ENCODE data around the gene AKR1C1. TPM values are rescaled to one million over a fixed set of nuclear protein-coding genes. Genes with fewer than 3 reads are reported as not detected.
"Not testable (repeated sequence)": the region's sequence is repeated elsewhere in the genome, so short reads cannot be mapped to it uniquely, and the experiment has no call there.

The AKR1C1 gene
- total and polyA plus RNA-seq, 2 donors (not counting 1 experiment from before 2014, with no cell fraction given) = 118 to 154 TPM

DNA sequence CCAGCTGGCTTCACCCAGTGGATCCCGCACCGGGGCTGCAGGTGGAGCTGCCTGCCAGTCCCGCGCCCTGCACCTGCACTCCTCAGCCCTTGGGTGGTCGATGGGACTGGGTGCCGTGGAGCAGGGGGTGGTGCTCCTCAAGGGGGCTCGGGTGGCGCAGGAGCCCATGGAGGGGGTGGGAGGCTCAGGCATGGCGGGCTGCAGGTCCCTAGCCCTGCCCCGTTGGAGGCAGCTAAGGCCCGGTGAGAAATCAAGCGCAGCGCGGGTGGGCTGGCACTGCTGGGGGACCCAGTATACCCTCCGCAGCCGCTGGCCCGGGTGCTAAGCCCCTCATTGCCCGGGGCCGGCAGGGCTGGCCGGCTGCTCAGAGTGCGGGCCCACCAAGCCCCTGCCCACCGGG lies 69.2 kb downstream of the AKR1C1 start:
- H3K4me2 ChIP-seq (ENCODE audit: extremely low read depth, insufficient read depth, low read length); H3K4me3 ChIP-seq (replicated peaks in 1 of 4; ENCODE audit: control extremely low read depth in 1 of 4, insufficient read depth in 1 of 4, low read depth in 3 of 4, low read length in 4 of 4); H3K27me3 ChIP-seq (ENCODE audit: control insufficient read depth, insufficient read depth, low read length); H3K4me1 ChIP-seq (ENCODE audit: control insufficient read depth, extremely low read depth, insufficient read depth, low read length); H4K20me1 ChIP-seq (ENCODE audit: control insufficient read depth, extremely low read depth, insufficient read depth, low read length); H3K79me2 ChIP-seq (ENCODE audit: control insufficient read depth, insufficient read depth, low read length); H3K27ac ChIP-seq (ENCODE audit: insufficient read depth, low read length); H3K9ac ChIP-seq (ENCODE audit: insufficient read depth, low read length); H3K36me3 ChIP-seq (ENCODE audit: control insufficient read depth, insufficient read depth, low read length); H3K9me3 ChIP-seq (ENCODE audit: control insufficient read depth, insufficient read depth, low read depth, low read length); H2AFZ ChIP-seq (ENCODE audit: low read length); DNase-seq (ENCODE audit: low read depth in 2 of 2): not testable (repeated sequence)

Other genes starting within 250 kb of the AKR1C1 start
- gene AKR1E2, start 137.2 kb upstream of the AKR1C1 start, total RNA-seq = 5.6 and 11.7 TPM in 2 replicates
- 2.2 and 2.3 TPM in 2 replicates for gene AKR1E2, start 137.2 kb upstream of the AKR1C1 start, polyA plus RNA-seq
- gene AKR1C2, start 40.4 kb downstream of the AKR1C1 start, total RNA-seq = 10.6 and 13.4 TPM in 2 replicates
- 12.1 and 14.6 TPM in 2 replicates for gene AKR1C2, start 40.4 kb downstream of the AKR1C1 start, polyA plus RNA-seq
- gene AKR1C3, start 131.0 kb downstream of the AKR1C1 start, total RNA-seq = 44.3 and 63.7 TPM in 2 replicates
- gene AKR1C3, start 131.0 kb downstream of the AKR1C1 start, polyA plus RNA-seq = 18.8 and 36.3 TPM in 2 replicates
- not detected in 2 replicates for gene AKR1C8, start 221.7 kb downstream of the AKR1C1 start, total RNA-seq
- not detected in 2 replicates for gene AKR1C8, start 221.7 kb downstream of the AKR1C1 start, polyA plus RNA-seq
- gene AKR1C4, start 233.4 kb downstream of the AKR1C1 start, total RNA-seq = not detected in 2 replicates
- gene AKR1C4, start 233.4 kb downstream of the AKR1C1 start, polyA plus RNA-seq = not detected in 2 replicates